HEK293 (cell line): ENCODE measurements around the gene LZTR1.

Experiments used
- CTCF ChIA-PET: fragments of 350-600 bp; formaldehyde crosslinking; extraction: SDS; loops from one replicate; lab custom pipeline; 2021; ENCODE audit warnings: antibody characterized with exemption; lab: Yijun Ruan, JAX
- POLR2A ChIA-PET: fragments of 300-600 bp; formaldehyde crosslinking; extraction: SDS; loops from one replicate; lab custom pipeline; 2020; ENCODE audit warnings: antibody characterized with exemption, inconsistent platforms; lab: Yijun Ruan, JAX
- H3K27ac ChIP-seq: fragments of 200-500 bp; sonication (Bioruptor generic); 2 replicates; pipeline ENCODE4 v1.5.1; 2014; ENCODE audit warnings: low read depth, low read length, control low read depth, inconsistent platforms; ENCODE audit errors: extremely low read depth
- H3K36me3 ChIP-seq, 2 experiments: fragments of 200-500 bp in 1 of 2; sonication (Bioruptor generic) in 1 of 2; 1 replicate in 1 of 2; 2 replicates in 1 of 2; pipeline ENCODE4 v1.5.1; 2014 to 2017; ENCODE audit warnings: inconsistent platforms in 2 of 2, low read length in 2 of 2; ENCODE audit not compliant: control insufficient read depth in 2 of 2, insufficient read depth in 1 of 2
- H3K4me1 ChIP-seq: fragments of 200-500 bp; sonication (Bioruptor generic); 2 replicates; pipeline ENCODE4 v1.5.1; 2014; ENCODE audit warnings: mild to moderate bottlenecking, low read length, inconsistent platforms; ENCODE audit not compliant: control insufficient read depth, insufficient read depth
- H3K4me3 ChIP-seq: 2 replicates; pipeline ENCODE4 v1.5.1; 2011; ENCODE audit warnings: low read depth, mild to moderate bottlenecking, control low read depth, low read length, moderate library complexity
- H3K9me3 ChIP-seq: fragments of 200-500 bp; sonication (Bioruptor generic); 2 replicates; pipeline ENCODE4 v1.5.1; 2014; ENCODE audit warnings: low read depth, low read length, inconsistent platforms; ENCODE audit not compliant: control insufficient read depth, insufficient read depth
- CTCF ChIP-seq: fragments of 450-650 bp; formaldehyde crosslinking; IDR thresholded peaks from 2 replicates; pipeline ENCODE4 v1.5.1; 2016; ENCODE audit warnings: missing biosample characterization, missing genetic modification characterization
- EGR2 ChIP-seq: fragments of 450-650 bp; formaldehyde crosslinking; IDR thresholded peaks from 2 replicates; pipeline ENCODE4 v1.5.1; 2016; ENCODE audit warnings: low read depth, missing biosample characterization, missing genetic modification characterization
- GLIS1 ChIP-seq: fragments of 450-650 bp; formaldehyde crosslinking; IDR thresholded peaks from 2 replicates; pipeline ENCODE4 v1.5.1; 2016; ENCODE audit warnings: missing biosample characterization, missing genetic modification characterization
- KLF9 ChIP-seq: fragments of 450-650 bp; formaldehyde crosslinking; IDR thresholded peaks from 2 replicates; pipeline ENCODE4 v1.5.1; 2016; ENCODE audit warnings: missing biosample characterization, missing genetic modification characterization, low read depth
- ZBTB7A ChIP-seq: fragments of 450-650 bp; formaldehyde crosslinking; IDR thresholded peaks from 2 replicates; pipeline ENCODE4 v1.5.1; 2016; ENCODE audit warnings: low read depth, missing biosample characterization, missing genetic modification characterization
- ZFP3 ChIP-seq: fragments of 450-650 bp; formaldehyde crosslinking; IDR thresholded peaks from 2 replicates; pipeline ENCODE4 v1.5.1; 2016; ENCODE audit warnings: low read depth, missing biosample characterization, missing genetic modification characterization
- ZFP37 ChIP-seq: fragments of 450-650 bp; formaldehyde crosslinking; IDR thresholded peaks from 2 replicates; pipeline ENCODE4 v1.5.1; 2016; ENCODE audit warnings: missing biosample characterization, missing genetic modification characterization
- ZNF140 ChIP-seq: fragments of 450-650 bp; formaldehyde crosslinking; IDR thresholded peaks from 2 replicates; pipeline ENCODE4 v1.5.1; 2016; ENCODE audit warnings: missing biosample characterization, missing genetic modification characterization
- ZNF146 ChIP-seq: fragments of 450-650 bp; formaldehyde crosslinking; IDR thresholded peaks from 2 replicates; pipeline ENCODE4 v1.5.1; 2016; ENCODE audit warnings: missing biosample characterization, missing genetic modification characterization
- ZNF169 ChIP-seq: fragments of 450-650 bp; formaldehyde crosslinking; IDR thresholded peaks from 2 replicates; pipeline ENCODE4 v1.5.1; 2016; ENCODE audit warnings: missing biosample characterization, missing genetic modification characterization
- ZNF24 ChIP-seq: fragments of 450-650 bp; formaldehyde crosslinking; IDR thresholded peaks from 2 replicates; pipeline ENCODE4 v1.5.1; 2016; ENCODE audit warnings: missing biosample characterization, missing genetic modification characterization
- ZNF248 ChIP-seq: fragments of 450-650 bp; formaldehyde crosslinking; IDR thresholded peaks from 2 replicates; pipeline ENCODE4 v1.5.1; 2017; ENCODE audit warnings: missing biosample characterization, missing genetic modification characterization
- ZNF394 ChIP-seq: fragments of 450-650 bp; formaldehyde crosslinking; IDR thresholded peaks from 2 replicates; pipeline ENCODE4 v1.5.1; 2016; ENCODE audit warnings: missing biosample characterization, missing genetic modification characterization, mild to moderate bottlenecking, moderate library complexity, borderline replicate concordance
- ZNF488 ChIP-seq: fragments of 450-650 bp; formaldehyde crosslinking; IDR thresholded peaks from 2 replicates; pipeline ENCODE4 v1.5.1; 2016; ENCODE audit warnings: missing biosample characterization, missing genetic modification characterization
- ZNF513 ChIP-seq: fragments of 450-650 bp; IDR thresholded peaks from 2 replicates; pipeline ENCODE4 v1.5.1; 2018; ENCODE audit warnings: missing biosample characterization, missing genetic modification characterization
- ZNF549 ChIP-seq: fragments of 450-650 bp; IDR thresholded peaks from 2 replicates; pipeline ENCODE4 v1.5.1; 2018; ENCODE audit warnings: missing biosample characterization, missing genetic modification characterization, mild to moderate bottlenecking, inconsistent platforms, moderate library complexity
- ZNF600 ChIP-seq: fragments of 450-650 bp; formaldehyde crosslinking; IDR thresholded peaks from 2 replicates; pipeline ENCODE4 v1.5.1; 2016; ENCODE audit warnings: missing biosample characterization, missing genetic modification characterization
- ZNF624 ChIP-seq: fragments of 450-650 bp; formaldehyde crosslinking; IDR thresholded peaks from 2 replicates; pipeline ENCODE4 v1.5.1; 2017; ENCODE audit warnings: missing biosample characterization, missing genetic modification characterization
- ZNF660 ChIP-seq: fragments of 450-650 bp; IDR thresholded peaks from 2 replicates; pipeline ENCODE4 v1.5.1; 2018; ENCODE audit warnings: missing biosample characterization, mild to moderate bottlenecking, missing genetic modification characterization
- ZNF664 ChIP-seq: fragments of 450-650 bp; formaldehyde crosslinking; IDR thresholded peaks from 2 replicates; pipeline ENCODE4 v1.5.1; 2016; ENCODE audit warnings: missing biosample characterization, missing genetic modification characterization
- ZNF677 ChIP-seq: fragments of 450-650 bp; IDR thresholded peaks from 2 replicates; pipeline ENCODE4 v1.5.0; 2018; ENCODE audit warnings: missing biosample characterization, mild to moderate bottlenecking, missing genetic modification characterization, moderate library complexity
- TF ChIP-seq, protein P1 (sequence below): fragments of 450-650 bp; IDR thresholded peaks from 2 replicates; pipeline ENCODE4 v1.5.1; 2018; ENCODE audit warnings: missing biosample characterization, mild to moderate bottlenecking, missing genetic modification characterization
- TF ChIP-seq, protein P2 (sequence below): fragments of 450-650 bp; formaldehyde crosslinking; IDR thresholded peaks from 2 replicates; pipeline ENCODE4 v1.5.1; 2016; ENCODE audit warnings: missing biosample characterization, missing genetic modification characterization, low read depth

LZTR1 gene

DNA sequence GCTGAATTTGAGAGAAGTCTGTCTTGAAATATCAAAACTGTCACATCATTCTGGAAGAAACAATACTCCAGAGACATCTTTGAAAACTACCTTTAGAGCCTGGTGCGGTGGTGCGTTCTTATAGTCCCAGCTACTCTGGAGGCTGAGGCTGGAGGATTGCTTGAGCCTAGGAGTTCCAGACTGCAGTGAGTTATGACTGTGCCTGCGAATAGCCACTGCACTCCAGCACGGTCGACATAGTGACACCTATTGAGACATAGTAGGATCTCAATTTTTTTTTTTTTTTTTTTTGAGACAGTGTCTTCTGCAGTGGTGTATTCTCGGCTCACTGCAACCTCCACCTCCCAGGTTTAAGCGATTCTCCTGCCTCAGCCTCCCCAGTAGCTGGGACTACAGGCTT is 26.5 kb upstream of the LZTR1 start:
- POLR2A ChIA-PET, result interaction anchor here (0.7 to 3.3 kb wide), 4 partner anchors 24 to 39 kb away, joined by 3 to 6 read pairs (median 4); partner anchors contain the start of genes CRKL and LZTR1
- TF ChIP-seq, protein P1, sequence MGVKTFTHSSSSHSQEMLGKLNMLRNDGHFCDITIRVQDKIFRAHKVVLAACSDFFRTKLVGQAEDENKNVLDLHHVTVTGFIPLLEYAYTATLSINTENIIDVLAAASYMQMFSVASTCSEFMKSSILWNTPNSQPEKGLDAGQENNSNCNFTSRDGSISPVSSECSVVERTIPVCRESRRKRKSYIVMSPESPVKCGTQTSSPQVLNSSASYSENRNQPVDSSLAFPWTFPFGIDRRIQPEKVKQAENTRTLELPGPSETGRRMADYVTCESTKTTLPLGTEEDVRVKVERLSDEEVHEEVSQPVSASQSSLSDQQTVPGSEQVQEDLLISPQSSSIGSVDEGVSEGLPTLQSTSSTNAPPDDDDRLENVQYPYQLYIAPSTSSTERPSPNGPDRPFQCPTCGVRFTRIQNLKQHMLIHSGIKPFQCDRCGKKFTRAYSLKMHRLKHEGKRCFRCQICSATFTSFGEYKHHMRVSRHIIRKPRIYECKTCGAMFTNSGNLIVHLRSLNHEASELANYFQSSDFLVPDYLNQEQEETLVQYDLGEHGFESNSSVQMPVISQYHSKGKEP, result no peak
- TF ChIP-seq ZNF169 (tag by site-specific recombination), result no peak
- TF ChIP-seq ZNF488 (tag by site-specific recombination), result no peak
- peak; percentile 49; the same call in 1 of the 2 replicates for TF ChIP-seq ZNF600
- peak; percentile 69; the same call in 1 of the 2 replicates for TF ChIP-seq ZNF664 (tag by site-specific recombination)
- TF ChIP-seq ZNF140 (tag by site-specific recombination), result no peak
- no peak for TF ChIP-seq ZNF660 (tag by site-specific recombination)

DNA sequence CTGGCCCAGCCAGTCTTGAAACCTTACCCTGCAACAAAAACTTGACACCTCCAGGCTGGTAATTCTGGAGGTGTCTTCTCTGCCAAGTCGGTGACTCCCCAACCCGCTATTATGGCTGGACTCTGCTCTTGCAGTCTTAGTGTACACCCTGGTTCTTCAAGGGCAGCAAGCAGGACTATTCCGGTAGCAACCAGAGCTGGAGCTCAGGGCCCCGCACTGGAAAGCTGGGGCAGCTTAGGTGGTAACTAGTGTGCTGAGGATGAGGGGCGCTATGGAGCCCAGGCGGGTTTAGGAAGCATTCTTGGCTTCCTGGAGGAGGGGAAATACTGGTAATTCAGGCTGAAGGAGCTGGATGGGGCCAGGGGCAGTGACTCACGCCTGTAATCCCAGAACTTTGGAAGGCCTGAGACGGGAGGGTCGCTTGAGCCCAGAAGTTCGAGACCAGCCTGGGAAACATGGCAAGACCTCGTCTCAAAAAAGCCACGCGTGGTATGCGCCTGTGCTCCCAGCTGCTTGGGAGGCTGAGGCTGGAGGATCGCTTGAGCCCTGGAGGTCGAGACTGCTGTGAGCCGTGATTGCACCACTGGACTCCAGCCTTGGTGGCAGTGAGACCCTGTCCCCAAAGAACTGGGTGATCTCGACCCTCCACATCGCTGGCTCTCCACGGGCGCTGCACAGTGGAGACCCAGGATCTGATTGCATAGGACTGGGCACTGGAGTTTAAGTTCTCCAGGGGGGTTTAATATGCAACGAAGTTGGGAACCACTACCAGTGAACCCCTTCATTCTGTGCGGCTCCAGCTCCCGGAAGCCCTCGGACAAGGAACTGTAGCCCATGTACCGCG is 25.6 kb upstream of the LZTR1 start:
- Histone ChIP-seq H3K4me1 (no peaks in the 10 kb centered on the region), H3K27ac (no peak overlapping the region), H3K36me3 (peaks cover 0 to 30% of the 10 kb centered on the region in 2 experiments; a peak in 2 of 3 replicates), H3K4me3 (peak overlapping the region; percentile 50), H3K9me3 (no peaks in the 10 kb centered on the region)
- POLR2A ChIA-PET, result interaction anchor here (0.5 to 3.3 kb wide), 5 partner anchors 18 to 198 kb away, joined by 3 to 6 read pairs (median 4); partner anchors contain the start of genes LZTR1 and THAP7
- CTCF ChIA-PET, result interaction anchor here (0.6 to 3.5 kb wide), 8 partner anchors 8 to 99 kb away, joined by 3 to 22 read pairs (median 4); no protein-coding TSS in a partner anchor
- no peak for TF ChIP-seq ZFP3 (tag by site-specific recombination)
- TF ChIP-seq CTCF (tag by site-specific recombination), result peak; percentile 18; the same call in 1 of the 2 replicates
- TF ChIP-seq ZNF146 (tag by site-specific recombination), result no peak
- TF ChIP-seq ZNF677, result no peak
- no peak for TF ChIP-seq KLF9 (tag by site-specific recombination)
- TF ChIP-seq EGR2 (tag by site-specific recombination), result no peak
- TF ChIP-seq ZNF394 (tag by site-specific recombination), result peak; percentile 32; the same call in 1 of the 2 replicates
- no peak for TF ChIP-seq ZNF24 (tag by site-specific recombination)
- 0 out of 2 replicates have a peak, but pooled peaks have one; percentile 16 for TF ChIP-seq ZFP37 (tag by site-specific recombination)
- TF ChIP-seq ZBTB7A (tag by site-specific recombination), result no peak
- peak; percentile 39; the same call in 1 of the 2 replicates for TF ChIP-seq GLIS1
- no peak for TF ChIP-seq ZNF549
- TF ChIP-seq, protein P2, sequence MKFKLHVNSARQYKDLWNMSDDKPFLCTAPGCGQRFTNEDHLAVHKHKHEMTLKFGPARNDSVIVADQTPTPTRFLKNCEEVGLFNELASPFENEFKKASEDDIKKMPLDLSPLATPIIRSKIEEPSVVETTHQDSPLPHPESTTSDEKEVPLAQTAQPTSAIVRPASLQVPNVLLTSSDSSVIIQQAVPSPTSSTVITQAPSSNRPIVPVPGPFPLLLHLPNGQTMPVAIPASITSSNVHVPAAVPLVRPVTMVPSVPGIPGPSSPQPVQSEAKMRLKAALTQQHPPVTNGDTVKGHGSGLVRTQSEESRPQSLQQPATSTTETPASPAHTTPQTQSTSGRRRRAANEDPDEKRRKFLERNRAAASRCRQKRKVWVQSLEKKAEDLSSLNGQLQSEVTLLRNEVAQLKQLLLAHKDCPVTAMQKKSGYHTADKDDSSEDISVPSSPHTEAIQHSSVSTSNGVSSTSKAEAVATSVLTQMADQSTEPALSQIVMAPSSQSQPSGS (tag by site-specific recombination), result no peak
- no peak for TF ChIP-seq ZNF513 (tag by site-specific recombination)
- TF ChIP-seq ZNF248 (tag by site-specific recombination), result no peak
- TF ChIP-seq ZNF624 (tag by site-specific recombination), result no peak
- no peak for TF ChIP-seq ZNF664 (tag by site-specific recombination)

More for the DNA sequence above, 26.5 kb upstream of the LZTR1 start:
- no peak overlapping the region for H3K4me3 ChIP-seq
- no peaks in the 10 kb centered on the region for H3K9me3 ChIP-seq
- H3K27ac ChIP-seq, result no peak overlapping the region
- H3K36me3 ChIP-seq, result peaks cover 0 to 39% of the 10 kb centered on the region in 2 experiments; a peak in 2 of 3 replicates
- no peaks in the 10 kb centered on the region for H3K4me1 ChIP-seq
- CTCF ChIA-PET, result interaction anchor here (1.0 to 1.8 kb wide), 4 partner anchors 9 to 770 kb away, joined by 3 to 4 read pairs (median 3); no protein-coding TSS in a partner anchor
